ENCODE results near the gene MCM7. TPM values are rescaled to one million over a fixed set of nuclear protein-coding genes. Genes with fewer than 3 reads are reported as not detected.

MCM7 gene
- total and polyA plus RNA-seq, 10 of the 15 experiments (the other 5 are each of a cell fraction or from before 2014, with no cell fraction given): 183 to 383 (median 244) TPM

- Histone ChIP-seq H2AFZ (ENCODE audit: control insufficient read depth, low read depth, low read length) (peak within 1 kb of the TSS; percentile 99), H3K9ac (ENCODE audit: control insufficient read depth, insufficient read depth, low read length) (peak within 1 kb of the TSS; percentile 87), H3K27me3 (replicated peaks in 1 of 2; ENCODE audit: control insufficient read depth in 2 of 2, insufficient read depth in 2 of 2, low read length in 1 of 2) (no peaks in the 10 kb centered on the region), H3K27ac (ENCODE audit: control insufficient read depth, insufficient read depth) (peak within 1 kb of the TSS; percentile 82), H3K36me3 (ENCODE audit: control insufficient read depth in 2 of 2, insufficient read depth in 2 of 2, low read length in 1 of 2) (no peaks in the 10 kb centered on the region), H4K20me1 (ENCODE audit: control insufficient read depth, insufficient read depth) (no peaks in the 10 kb centered on the region), H3K4me2 (ENCODE audit: control insufficient read depth, insufficient read depth) (peak within 1 kb of the TSS; percentile 93), H3K4me1 (ENCODE audit: control insufficient read depth, insufficient read depth, low read length) (peaks cover 7% of the 10 kb centered on the region), H3K9me3 (replicated peaks; ENCODE audit: control insufficient read depth, insufficient read depth, low read length) (no peaks in the 10 kb centered on the region), H3K4me3 (peak within 1 kb of the TSS; percentile 83), H3K79me2 (ENCODE audit: control insufficient read depth, insufficient read depth, low read length) (peaks cover 3% of the 10 kb centered on the region; the same call in 1 of the 2 replicates)
- WGBS (ENCODE audit: insufficient coverage, insufficient replicate concordance, low lambda C conversion rate, missing lambda C conversion rate): under 1% methylated on average over 47 of the region's 47 CpGs
- ATAC-seq (peak; percentile 95), FAIRE-seq (peak; percentile 89), DNase-seq (ENCODE audit: low read depth, low spot score) (peak; percentile 25)
- BruUV-seq (replicated peaks): TSS peak; percentile 87
- ChIA-PET CTCF (interaction anchor here (0.6 to 1.8 kb wide), 15 partner anchors 9 to 444 kb away, joined by 3 to 8 read pairs (median 4); partner anchors contain the start of genes COPS6, TRIM4 and ZKSCAN1), POLR2A (interaction anchor here (0.5 to 1.2 kb wide), 6 partner anchors 10 to 104 kb away, joined by 3 to 8 read pairs (median 4); partner anchors contain the start of gene LAMTOR4), SMC1A (ENCODE audit: uncharacterized antibody, unreplicated experiment) (interaction anchor here (0.6 to 2.9 kb wide), 7 partner anchors 9 to 142 kb away, joined by 3 to 6 read pairs (median 3); no protein-coding TSS in a partner anchor), RAD21 (ENCODE audit: unreplicated experiment) (interaction anchor here (0.6 to 1.9 kb wide), 5 partner anchors 10 to 448 kb away, joined by 3 to 10 read pairs (median 3); no protein-coding TSS in a partner anchor)
- intact Hi-C loops (cut with micrococcal nuclease; ENCODE audit: unreplicated experiment): loop anchor here (2.0 to 5.0 kb wide), 2 partner anchors 53 to 132 kb away; partner anchors contain the start of gene TRIM4
- in situ Hi-C loops (cut with MboI): no loop called here
- TF ChIP-seq CTCF (IDR thresholded peaks at IDR 0.05 in 2 of 3, conservative IDR thresholded peaks at IDR 0.05 in 1 of 3; ENCODE audit: control insufficient read depth in 2 of 3, extremely low read depth in 1 of 3, insufficient read depth in 1 of 3, low read depth in 3 of 3, low read length in 3 of 3) (peak in 2 of 3 experiments; percentile 15; a peak in 2 of 6 replicates), TCF7 (IDR thresholded peaks at IDR 0.05; ENCODE audit: borderline replicate concordance) (no peak), PML (IDR thresholded peaks at IDR 0.05; ENCODE audit: low read length) (peak; percentile 91), MAX (IDR thresholded peaks at IDR 0.05; ENCODE audit: low read depth, low read length) (no peak), CBX3 (IDR thresholded peaks at IDR 0.05; ENCODE audit: borderline replicate concordance, low read depth) (no peak), SKIL (IDR thresholded peaks at IDR 0.05; ENCODE audit: low read depth, poor library complexity, severe bottlenecking) (no peak), NRF1 (conservative IDR thresholded peaks at IDR 0.05; ENCODE audit: low read depth, low read length) (no peak), STAT3 (IDR thresholded peaks at IDR 0.05; ENCODE audit: low read depth, low read length) (no peak), CBFB (IDR thresholded peaks at IDR 0.05; ENCODE audit: low read depth) (peak; percentile 64; the same call in 1 of the 2 replicates), NBN (IDR thresholded peaks at IDR 0.05) (peak; percentile 86; the same call in 1 of the 2 replicates), ETV6 (conservative IDR thresholded peaks at IDR 0.05 in 1 of 2, IDR thresholded peaks at IDR 0.05 in 1 of 2; ENCODE audit: borderline replicate concordance in 1 of 2, low read depth in 1 of 2) (no peak), CHD1 (IDR thresholded peaks at IDR 0.05; ENCODE audit: low read depth, low read length) (no peak)
- TF ChIP-seq, protein P1, sequence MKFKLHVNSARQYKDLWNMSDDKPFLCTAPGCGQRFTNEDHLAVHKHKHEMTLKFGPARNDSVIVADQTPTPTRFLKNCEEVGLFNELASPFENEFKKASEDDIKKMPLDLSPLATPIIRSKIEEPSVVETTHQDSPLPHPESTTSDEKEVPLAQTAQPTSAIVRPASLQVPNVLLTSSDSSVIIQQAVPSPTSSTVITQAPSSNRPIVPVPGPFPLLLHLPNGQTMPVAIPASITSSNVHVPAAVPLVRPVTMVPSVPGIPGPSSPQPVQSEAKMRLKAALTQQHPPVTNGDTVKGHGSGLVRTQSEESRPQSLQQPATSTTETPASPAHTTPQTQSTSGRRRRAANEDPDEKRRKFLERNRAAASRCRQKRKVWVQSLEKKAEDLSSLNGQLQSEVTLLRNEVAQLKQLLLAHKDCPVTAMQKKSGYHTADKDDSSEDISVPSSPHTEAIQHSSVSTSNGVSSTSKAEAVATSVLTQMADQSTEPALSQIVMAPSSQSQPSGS (IDR thresholded peaks at IDR 0.05; ENCODE audit: low read length): no peak
- TF ChIP-seq, protein P2, sequence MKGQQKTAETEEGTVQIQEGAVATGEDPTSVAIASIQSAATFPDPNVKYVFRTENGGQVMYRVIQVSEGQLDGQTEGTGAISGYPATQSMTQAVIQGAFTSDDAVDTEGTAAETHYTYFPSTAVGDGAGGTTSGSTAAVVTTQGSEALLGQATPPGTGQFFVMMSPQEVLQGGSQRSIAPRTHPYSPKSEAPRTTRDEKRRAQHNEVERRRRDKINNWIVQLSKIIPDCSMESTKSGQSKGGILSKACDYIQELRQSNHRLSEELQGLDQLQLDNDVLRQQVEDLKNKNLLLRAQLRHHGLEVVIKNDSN (IDR thresholded peaks at IDR 0.05; ENCODE audit: borderline replicate concordance, extremely low read length, insufficient read depth, low read depth, low read length): no peak
Observed at GRCh38 chr7:100049441-100050291, 51.5 kb downstream of the MCM7 start, which contains the start of gene ZSCAN21. ZSCAN21 (plus strand) TSS chr7:100049774; CDS start chr7:100057007, 7,233 bp downstream.
